ENCODE measurements around the gene MYO1D. TPM values are rescaled to one million over a fixed set of nuclear protein-coding genes. Genes with fewer than 3 reads are reported as not detected.
"Not testable (repeated sequence)": the region's sequence is repeated elsewhere in the genome, so short reads cannot be mapped to it uniquely, and the experiment has no call there.

MYO1D gene
- total RNA-seq, 1 donor from 2014 or later: 36.9 TPM

DNA sequence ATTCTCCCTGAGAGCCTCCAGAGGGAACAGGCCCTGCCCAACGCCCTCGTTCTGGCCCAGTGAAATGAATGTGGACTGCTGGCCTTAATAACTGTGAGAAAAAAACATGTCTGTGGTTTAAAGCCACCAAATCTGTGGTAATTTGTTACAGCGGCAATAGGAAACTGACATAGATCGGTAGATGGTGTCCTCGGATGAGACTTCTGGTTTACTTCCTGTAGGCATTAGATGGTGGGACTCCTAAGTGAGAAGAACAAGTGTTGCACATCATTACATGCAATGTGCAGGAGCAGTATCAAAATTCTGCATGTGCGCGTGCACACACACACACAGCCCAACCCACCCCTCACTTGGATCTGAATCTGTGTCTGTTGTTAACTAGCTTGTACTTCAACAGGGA lies 348.1 kb downstream of the MYO1D start:
- DNase-seq (ENCODE audit: low spot score, unreplicated experiment): no peak
- Mint-ChIP-seq H3K9me3 (ENCODE audit: low read depth) (no peaks in the 10 kb centered on the region), H3K36me3 (ENCODE audit: insufficient read depth) (peaks cover 7% of the 10 kb centered on the region), H3K27me3 (no peaks in the 10 kb centered on the region), H3K4me3 (ENCODE audit: low read depth) (no peak overlapping the region), H3K4me1 (ENCODE audit: low read depth) (no peaks in the 10 kb centered on the region), H3K27ac (no peak overlapping the region)
- TF ChIP-seq, protein P1, sequence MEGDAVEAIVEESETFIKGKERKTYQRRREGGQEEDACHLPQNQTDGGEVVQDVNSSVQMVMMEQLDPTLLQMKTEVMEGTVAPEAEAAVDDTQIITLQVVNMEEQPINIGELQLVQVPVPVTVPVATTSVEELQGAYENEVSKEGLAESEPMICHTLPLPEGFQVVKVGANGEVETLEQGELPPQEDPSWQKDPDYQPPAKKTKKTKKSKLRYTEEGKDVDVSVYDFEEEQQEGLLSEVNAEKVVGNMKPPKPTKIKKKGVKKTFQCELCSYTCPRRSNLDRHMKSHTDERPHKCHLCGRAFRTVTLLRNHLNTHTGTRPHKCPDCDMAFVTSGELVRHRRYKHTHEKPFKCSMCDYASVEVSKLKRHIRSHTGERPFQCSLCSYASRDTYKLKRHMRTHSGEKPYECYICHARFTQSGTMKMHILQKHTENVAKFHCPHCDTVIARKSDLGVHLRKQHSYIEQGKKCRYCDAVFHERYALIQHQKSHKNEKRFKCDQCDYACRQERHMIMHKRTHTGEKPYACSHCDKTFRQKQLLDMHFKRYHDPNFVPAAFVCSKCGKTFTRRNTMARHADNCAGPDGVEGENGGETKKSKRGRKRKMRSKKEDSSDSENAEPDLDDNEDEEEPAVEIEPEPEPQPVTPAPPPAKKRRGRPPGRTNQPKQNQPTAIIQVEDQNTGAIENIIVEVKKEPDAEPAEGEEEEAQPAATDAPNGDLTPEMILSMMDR (IDR thresholded peaks at IDR 0.05; ENCODE audit: unreplicated experiment): no peak

DNA sequence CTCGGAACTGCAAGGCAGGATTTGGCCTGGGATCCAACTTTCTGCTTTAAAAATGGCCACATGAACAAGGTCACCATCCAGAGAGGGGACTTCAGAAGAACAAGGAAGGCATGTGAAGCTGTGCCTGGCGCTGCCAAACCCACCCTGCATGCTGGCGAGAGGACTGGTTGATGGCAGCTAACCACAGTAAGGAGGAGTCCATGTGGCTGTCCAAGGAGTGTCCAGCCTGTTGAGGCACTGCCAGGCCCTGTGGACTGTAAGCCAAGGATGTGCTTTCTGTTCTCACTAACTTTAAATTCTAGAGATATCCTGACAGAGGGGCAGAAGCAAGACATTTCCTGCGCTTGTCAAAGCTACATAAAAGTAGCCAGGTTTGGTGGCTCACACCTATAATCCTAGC lies 349.8 kb downstream of the MYO1D start:
- no peak overlapping the region for H3K27ac Mint-ChIP-seq

DNA sequence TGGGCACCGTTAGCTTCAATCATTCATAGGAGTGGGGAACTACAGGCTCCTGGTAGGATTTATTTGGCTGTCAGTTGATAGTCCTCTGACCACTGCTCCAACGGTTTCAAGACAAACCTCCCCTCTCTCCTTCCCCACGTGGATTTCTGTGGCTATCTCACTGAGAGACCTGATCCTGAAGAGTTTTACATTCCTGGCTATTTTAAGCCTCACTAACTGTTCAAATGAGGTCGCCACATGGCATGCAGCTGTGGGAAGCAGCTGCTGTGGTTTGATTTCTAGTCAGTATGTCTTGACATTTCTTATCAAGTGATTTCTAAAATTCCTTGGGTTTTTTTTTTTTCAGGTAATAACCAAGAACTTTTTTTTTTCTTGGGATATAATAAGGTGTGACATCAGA lies 351.8 kb downstream of the MYO1D start:
- DNase-seq (ENCODE audit: low spot score, unreplicated experiment): no peak
- H3K4me1 Mint-ChIP-seq (ENCODE audit: low read depth): peaks cover 7% of the 10 kb centered on the region
- TF ChIP-seq, protein P1 (IDR thresholded peaks at IDR 0.05; ENCODE audit: unreplicated experiment): no peak
- H3K9me3 Mint-ChIP-seq (ENCODE audit: low read depth): no peaks in the 10 kb centered on the region
- peaks cover 1% of the 10 kb centered on the region for H3K36me3 Mint-ChIP-seq (ENCODE audit: insufficient read depth)
- H3K27me3 Mint-ChIP-seq: no peaks in the 10 kb centered on the region
- H3K4me3 Mint-ChIP-seq (ENCODE audit: low read depth): no peak overlapping the region
- no peak overlapping the region for H3K27ac Mint-ChIP-seq

More for the DNA sequence above, 349.8 kb downstream of the MYO1D start:
- no peak for DNase-seq (ENCODE audit: low spot score, unreplicated experiment)
- H3K36me3 Mint-ChIP-seq (ENCODE audit: insufficient read depth): peaks cover 1% of the 10 kb centered on the region
- H3K4me3 Mint-ChIP-seq (ENCODE audit: low read depth): no peak overlapping the region
- no peaks in the 10 kb centered on the region for H3K27me3 Mint-ChIP-seq
- TF ChIP-seq, protein P1 (IDR thresholded peaks at IDR 0.05; ENCODE audit: unreplicated experiment): no peak
- H3K4me1 Mint-ChIP-seq (ENCODE audit: low read depth): no peaks in the 10 kb centered on the region
- H3K9me3 Mint-ChIP-seq (ENCODE audit: low read depth): no peaks in the 10 kb centered on the region

DNA sequence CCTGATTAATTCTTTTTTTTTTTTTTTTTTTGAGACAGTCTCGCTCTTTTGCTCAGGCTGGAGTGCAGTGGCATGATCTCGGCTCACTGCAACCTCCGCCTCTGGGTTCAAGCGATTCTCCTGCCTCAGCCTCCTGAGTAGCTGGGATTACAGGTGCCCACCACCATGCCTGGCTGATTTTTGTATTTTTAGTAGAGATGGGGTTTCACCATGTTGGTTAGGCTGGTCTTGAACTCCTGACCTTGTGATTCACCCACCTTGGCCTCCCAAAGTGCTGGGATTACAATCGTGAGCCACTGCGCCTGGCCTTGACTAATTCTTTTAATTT lies 352.4 kb downstream of the MYO1D start:
- not testable (repeated sequence) for H3K9me3 Mint-ChIP-seq (ENCODE audit: low read depth); H3K4me3 Mint-ChIP-seq (ENCODE audit: low read depth); H3K27me3 Mint-ChIP-seq; H3K36me3 Mint-ChIP-seq (ENCODE audit: insufficient read depth); H3K27ac Mint-ChIP-seq; DNase-seq (ENCODE audit: low spot score, unreplicated experiment)
- H3K4me1 Mint-ChIP-seq (ENCODE audit: low read depth): peaks cover 12% of the 10 kb centered on the region

DNA sequence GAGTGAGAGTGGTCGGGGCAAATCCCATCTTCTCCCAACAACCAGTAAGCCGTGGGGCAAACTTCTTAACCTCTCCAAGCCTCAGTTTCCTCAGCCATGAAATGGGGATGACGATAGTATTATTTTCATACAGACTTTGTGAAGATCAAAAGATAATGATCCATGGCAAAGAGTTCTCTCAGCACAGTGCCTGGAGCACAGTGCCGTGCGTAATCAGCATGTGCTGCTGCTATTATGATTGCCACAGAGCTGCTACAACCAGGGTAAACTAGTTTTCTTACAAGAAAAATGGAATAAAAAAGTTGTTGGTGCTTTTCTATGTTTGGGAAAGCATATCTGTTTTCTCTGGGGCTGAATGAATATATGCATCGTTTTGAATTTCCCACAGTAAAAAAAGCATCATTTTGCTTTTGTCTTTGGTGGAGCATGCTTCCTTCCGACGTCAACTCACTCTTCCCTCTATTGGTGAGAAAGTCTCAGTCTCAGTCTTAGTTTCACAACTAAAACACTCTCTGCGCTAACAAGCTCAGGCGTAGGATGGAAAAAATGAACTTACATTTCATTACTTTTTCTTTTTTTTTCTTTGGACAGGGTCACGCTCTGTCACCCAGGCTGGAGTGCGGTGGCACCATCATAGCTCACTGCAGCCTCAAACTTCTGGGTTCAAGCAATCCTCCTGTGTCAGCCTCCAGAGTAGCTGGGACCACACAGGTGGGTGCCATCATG lies 352.9 kb downstream of the MYO1D start:
- Mint-ChIP-seq H3K4me1 (ENCODE audit: low read depth) (peaks cover 12% of the 10 kb centered on the region), H3K27me3 (no peaks in the 10 kb centered on the region), H3K27ac (no peak overlapping the region), H3K4me3 (ENCODE audit: low read depth) (no peak overlapping the region), H3K36me3 (ENCODE audit: insufficient read depth) (peaks cover 1% of the 10 kb centered on the region), H3K9me3 (ENCODE audit: low read depth) (no peaks in the 10 kb centered on the region)
- no peak for DNase-seq (ENCODE audit: low spot score, unreplicated experiment)
- TF ChIP-seq, protein P1 (IDR thresholded peaks at IDR 0.05; ENCODE audit: unreplicated experiment): no peak

DNA sequence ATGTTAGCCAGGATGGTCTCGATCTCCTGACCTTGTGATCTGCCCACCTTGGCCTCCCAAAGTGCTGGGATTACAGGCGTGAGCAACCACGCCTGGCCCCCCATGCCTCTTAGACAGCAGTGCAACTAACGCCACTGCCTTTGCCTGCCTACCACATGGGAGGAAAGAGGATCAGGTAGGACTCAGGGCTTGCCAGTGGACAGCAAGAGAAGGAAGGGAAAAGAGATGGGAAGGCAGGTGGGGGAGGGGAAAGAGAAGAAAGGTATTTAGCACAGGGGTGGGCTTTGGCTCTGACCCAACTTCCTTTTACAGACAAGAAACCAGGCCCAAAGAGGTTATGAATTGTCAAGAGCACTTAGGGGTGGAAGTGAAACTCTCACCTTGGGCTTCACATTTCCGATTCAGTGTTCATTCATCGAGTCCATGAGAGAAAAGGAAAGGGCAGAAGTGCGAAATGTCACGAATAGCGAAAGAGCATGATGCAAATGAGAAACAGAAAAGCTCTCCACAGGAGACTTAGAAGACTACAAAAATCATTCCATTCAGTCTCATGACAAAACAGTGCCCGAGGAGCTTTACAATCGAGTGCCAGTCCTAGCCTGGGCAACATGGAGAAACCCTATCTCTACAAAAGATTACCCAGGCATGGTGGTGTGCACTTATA lies 353.8 kb downstream of the MYO1D start:
- DNase-seq (ENCODE audit: low spot score, unreplicated experiment): no peak
- no peaks in the 10 kb centered on the region for H3K9me3 Mint-ChIP-seq (ENCODE audit: low read depth)
- H3K4me1 Mint-ChIP-seq (ENCODE audit: low read depth): peaks cover 14% of the 10 kb centered on the region
- TF ChIP-seq, protein P1 (IDR thresholded peaks at IDR 0.05; ENCODE audit: unreplicated experiment): no peak
- H3K36me3 Mint-ChIP-seq (ENCODE audit: insufficient read depth): peaks cover 1% of the 10 kb centered on the region
- H3K4me3 Mint-ChIP-seq (ENCODE audit: low read depth): no peak overlapping the region
- H3K27me3 Mint-ChIP-seq: no peaks in the 10 kb centered on the region
- no peak overlapping the region for H3K27ac Mint-ChIP-seq

All from progenitor cell of endocrine pancreas (in vitro differentiated cells).